ENCODE measurements around the gene SPACA5.
"Not testable (repeated sequence)": the region's sequence is repeated elsewhere in the genome, so short reads cannot be mapped to it uniquely, and the experiment has no call there.

The SPACA5 gene

GRCh38 chrX:48006688-48007087, at the start of gene SPACA5:
Gene SPACA5, plus strand, starts transcription at chrX:48006988. Its CDS starts 815 bp downstream, at chrX:48007803.
- DNase-seq = not testable (repeated sequence)

- DNase-seq = not testable (repeated sequence)
These were observed 48.6 kb upstream of the SPACA5 start for GRCh38 chrX:47958206-47958605.

GRCh38 chrX:47958761-47959342, 47.9 kb upstream of the SPACA5 start:
- no peak for DNase-seq

GRCh38 chrX:47960406-47960805, 46.4 kb upstream of the SPACA5 start:
- no peak for DNase-seq

- not testable (repeated sequence) for DNase-seq
These were observed 45.0 kb upstream of the SPACA5 start for GRCh38 chrX:47961830-47962229.

GRCh38 chrX:47965526-47965925, 41.3 kb upstream of the SPACA5 start:
- not testable (repeated sequence) for DNase-seq

- no peak for DNase-seq
These were observed 33.6 kb upstream of the SPACA5 start for GRCh38 chrX:47973235-47973634.

- no peak for DNase-seq
These were observed 30.3 kb upstream of the SPACA5 start for GRCh38 chrX:47976254-47977151.

- DNase-seq = no peak
These were observed 15.3 kb upstream of the SPACA5 start for GRCh38 chrX:47991263-47992094.

GRCh38 chrX:47992095-47992380, 14.8 kb upstream of the SPACA5 start:
- DNase-seq = peak in 1 of 58 donors; percentile 0

- no peak for DNase-seq
These were observed 14.1 kb upstream of the SPACA5 start for GRCh38 chrX:47992669-47993068.

GRCh38 chrX:48001260-48001659, 5.5 kb upstream of the SPACA5 start:
- DNase-seq = no peak

GRCh38 chrX:48002319-48002718, 4.5 kb upstream of the SPACA5 start:
- DNase-seq = no peak

GRCh38 chrX:48002929-48003328, 3.9 kb upstream of the SPACA5 start:
- no peak for DNase-seq

GRCh38 chrX:48003367-48003757, 3.4 kb upstream of the SPACA5 start:
- peak in 3 of 58 donors; percentile 0 to 8 (median 6) for DNase-seq

- DNase-seq = peak; percentile 8 to 89 (median 76)
These were observed 2.9 kb upstream of the SPACA5 start, which contains the start of gene ZNF182 for GRCh38 chrX:48003758-48004457. Gene ZNF182, minus strand, starts transcription at chrX:48003989. Its CDS starts 1,380 bp downstream, at chrX:48002609.

GRCh38 chrX:48009445-48009960, 2.7 kb downstream of the SPACA5 start:
- not testable (repeated sequence) for DNase-seq

- DNase-seq = not testable (repeated sequence)
These were observed 10.0 kb downstream of the SPACA5 start for GRCh38 chrX:48016583-48017310.

GRCh38 chrX:48019892-48020291, 13.1 kb downstream of the SPACA5 start:
- DNase-seq = not testable (repeated sequence)

- DNase-seq = not testable (repeated sequence)
These were observed 13.7 kb downstream of the SPACA5 start for GRCh38 chrX:48020472-48020871.

Data from anterior cingulate cortex (tissue), 58 donors.